ENCODE results near the gene ETS1.

Gene ETS1

GRCh38 chr11:128472128-128473089 lies 114.9 kb downstream of the ETS1 start:
- no peaks in the 10 kb centered on the region for H3K9me3 Mint-ChIP-seq
- H3K27me3 Mint-ChIP-seq = no peaks in the 10 kb centered on the region
- H3K36me3 Mint-ChIP-seq = peaks cover 94% of the 10 kb centered on the region
- CTCF ChIA-PET = interaction anchor here (0.6 to 6.7 kb wide), 19 partner anchors 9 to 301 kb away, joined by 3 to 44 read pairs (median 5); no protein-coding TSS in a partner anchor
- H3K4me1 Mint-ChIP-seq = peaks cover 98% of the 10 kb centered on the region
- DNase-seq = peak; percentile 78
- peak overlapping the region; percentile 92 for H3K27ac Mint-ChIP-seq
- peak overlapping the region; percentile 47 for H3K4me3 Mint-ChIP-seq

GRCh38 chr11:128471138-128471661 lies 116.2 kb downstream of the ETS1 start:
- peak overlapping the region; percentile 47 for H3K4me3 Mint-ChIP-seq
- H3K9me3 Mint-ChIP-seq = no peaks in the 10 kb centered on the region
- CTCF ChIA-PET = interaction anchor here (0.7 to 6.7 kb wide), 11 partner anchors 11 to 181 kb away, joined by 4 to 44 read pairs (median 6); no protein-coding TSS in a partner anchor
- peak; percentile 74 for DNase-seq
- H3K27ac Mint-ChIP-seq = peak overlapping the region; percentile 92
- H3K27me3 Mint-ChIP-seq = no peaks in the 10 kb centered on the region
- H3K4me1 Mint-ChIP-seq = peaks cover 98% of the 10 kb centered on the region
- H3K36me3 Mint-ChIP-seq = peaks cover 95% of the 10 kb centered on the region

- Mint-ChIP-seq H3K9me3 (no peaks in the 10 kb centered on the region), H3K27me3 (no peaks in the 10 kb centered on the region), H3K4me3 (peak overlapping the region; percentile 66), H3K27ac (peak overlapping the region; percentile 92), H3K4me1 (peaks cover 98% of the 10 kb centered on the region), H3K36me3 (peaks cover 98% of the 10 kb centered on the region)
- peak; percentile 53 for DNase-seq
- CTCF ChIA-PET = interaction anchor here (0.7 to 1.2 kb wide), 5 partner anchors 10 to 275 kb away, joined by 3 to 4 read pairs (median 3); no protein-coding TSS in a partner anchor
Observed at GRCh38 chr11:128470081-128470480, 117.3 kb downstream of the ETS1 start.

- CTCF ChIA-PET = interaction anchor here (0.7 to 3.5 kb wide), 8 partner anchors 11 to 361 kb away, joined by 3 to 15 read pairs (median 4); no protein-coding TSS in a partner anchor
- Mint-ChIP-seq H3K36me3 (peaks cover 98% of the 10 kb centered on the region), H3K27ac (peak overlapping the region; percentile 92), H3K27me3 (no peaks in the 10 kb centered on the region), H3K4me1 (peaks cover 98% of the 10 kb centered on the region), H3K4me3 (peak overlapping the region; percentile 66), H3K9me3 (no peaks in the 10 kb centered on the region)
- no peak for DNase-seq
Observed at GRCh38 chr11:128469220-128469619, 118.1 kb downstream of the ETS1 start.

GRCh38 chr11:128468111-128468510 lies 119.2 kb downstream of the ETS1 start:
- no peaks in the 10 kb centered on the region for H3K27me3 Mint-ChIP-seq
- peaks cover 98% of the 10 kb centered on the region for H3K36me3 Mint-ChIP-seq
- DNase-seq = no peak
- H3K27ac Mint-ChIP-seq = peak overlapping the region; percentile 92
- CTCF ChIA-PET = interaction anchor here (0.8 to 3.5 kb wide), 9 partner anchors 37 to 362 kb away, joined by 3 to 15 read pairs (median 4); no protein-coding TSS in a partner anchor
- H3K4me1 Mint-ChIP-seq = peaks cover 98% of the 10 kb centered on the region
- peak overlapping the region; percentile 14 for H3K4me3 Mint-ChIP-seq
- no peaks in the 10 kb centered on the region for H3K9me3 Mint-ChIP-seq

GRCh38 chr11:128467610-128468041 lies 119.7 kb downstream of the ETS1 start:
- peak; percentile 49 for DNase-seq
- Mint-ChIP-seq H3K4me3 (peak overlapping the region; percentile 60), H3K27ac (peak overlapping the region; percentile 92), H3K4me1 (peaks cover 98% of the 10 kb centered on the region), H3K36me3 (peaks cover 98% of the 10 kb centered on the region), H3K27me3 (no peaks in the 10 kb centered on the region), H3K9me3 (no peaks in the 10 kb centered on the region)
- CTCF ChIA-PET = interaction anchor here (0.8 to 3.5 kb wide), 9 partner anchors 37 to 363 kb away, joined by 3 to 15 read pairs (median 4); no protein-coding TSS in a partner anchor

- Mint-ChIP-seq H3K4me1 (peaks cover 98% of the 10 kb centered on the region), H3K27me3 (no peaks in the 10 kb centered on the region), H3K4me3 (peak overlapping the region; percentile 60), H3K27ac (peak overlapping the region; percentile 92), H3K36me3 (peaks cover 98% of the 10 kb centered on the region), H3K9me3 (no peaks in the 10 kb centered on the region)
- CTCF ChIA-PET = interaction anchor here (1.1 to 3.5 kb wide), 5 partner anchors 38 to 172 kb away, joined by 3 to 15 read pairs (median 5); no protein-coding TSS in a partner anchor
- no peak for DNase-seq
Observed at GRCh38 chr11:128467041-128467440, 120.3 kb downstream of the ETS1 start.

- peak overlapping the region; percentile 60 for H3K4me3 Mint-ChIP-seq
- peak overlapping the region; percentile 92 for H3K27ac Mint-ChIP-seq
- peak; percentile 56 for DNase-seq
Observed at GRCh38 chr11:128465946-128466705, 121.2 kb downstream of the ETS1 start.

GRCh38 chr11:128465531-128465930 lies 121.8 kb downstream of the ETS1 start:
- Mint-ChIP-seq H3K9me3 (no peaks in the 10 kb centered on the region), H3K4me1 (peaks cover 98% of the 10 kb centered on the region), H3K27ac (peak overlapping the region; percentile 92), H3K27me3 (no peaks in the 10 kb centered on the region), H3K36me3 (peaks cover 99% of the 10 kb centered on the region), H3K4me3 (peak overlapping the region; percentile 60)
- CTCF ChIA-PET = interaction anchor here (0.8 to 2.5 kb wide), 18 partner anchors 9 to 366 kb away, joined by 3 to 13 read pairs (median 4); no protein-coding TSS in a partner anchor
- no peak for DNase-seq

More at GRCh38 chr11:128465946-128466705, 121.2 kb downstream of the ETS1 start:
- Mint-ChIP-seq H3K27me3 (no peaks in the 10 kb centered on the region), H3K36me3 (peaks cover 98% of the 10 kb centered on the region), H3K4me1 (peaks cover 97% of the 10 kb centered on the region), H3K9me3 (no peaks in the 10 kb centered on the region)
- CTCF ChIA-PET = interaction anchor here (0.9 to 3.5 kb wide), 12 partner anchors 10 to 365 kb away, joined by 3 to 15 read pairs (median 4); no protein-coding TSS in a partner anchor

- H3K9me3 Mint-ChIP-seq = no peaks in the 10 kb centered on the region
- H3K27me3 Mint-ChIP-seq = no peaks in the 10 kb centered on the region
- no peak for DNase-seq
- peaks cover 98% of the 10 kb centered on the region for H3K4me1 Mint-ChIP-seq
- peaks cover 100% of the 10 kb centered on the region for H3K36me3 Mint-ChIP-seq
- H3K27ac Mint-ChIP-seq = peak overlapping the region; percentile 92
- CTCF ChIA-PET = interaction anchor here (0.8 to 2.5 kb wide), 19 partner anchors 10 to 366 kb away, joined by 3 to 13 read pairs (median 4); no protein-coding TSS in a partner anchor
- H3K4me3 Mint-ChIP-seq = peak overlapping the region; percentile 60
Observed at GRCh38 chr11:128464878-128465450, 122.4 kb downstream of the ETS1 start.

- Mint-ChIP-seq H3K27ac (peak overlapping the region; percentile 92), H3K9me3 (no peaks in the 10 kb centered on the region), H3K27me3 (no peaks in the 10 kb centered on the region), H3K4me3 (peak overlapping the region; percentile 60), H3K36me3 (peaks cover 99% of the 10 kb centered on the region), H3K4me1 (peaks cover 96% of the 10 kb centered on the region)
- CTCF ChIA-PET = interaction anchor here (1.0 to 2.5 kb wide), 5 partner anchors 40 to 367 kb away, joined by 3 to 13 read pairs (median 3); no protein-coding TSS in a partner anchor
- no peak for DNase-seq
Observed at GRCh38 chr11:128463979-128464378, 123.4 kb downstream of the ETS1 start.

- peak overlapping the region; percentile 36 for H3K4me3 Mint-ChIP-seq
- CTCF ChIA-PET = interaction anchor here (1.0 to 2.5 kb wide), 7 partner anchors 9 to 368 kb away, joined by 3 to 13 read pairs (median 3); no protein-coding TSS in a partner anchor
- no peaks in the 10 kb centered on the region for H3K27me3 Mint-ChIP-seq
- H3K27ac Mint-ChIP-seq = peak overlapping the region; percentile 92
- no peaks in the 10 kb centered on the region for H3K9me3 Mint-ChIP-seq
- H3K36me3 Mint-ChIP-seq = peaks cover 97% of the 10 kb centered on the region
- H3K4me1 Mint-ChIP-seq = peaks cover 93% of the 10 kb centered on the region
- no peak for DNase-seq
Observed at GRCh38 chr11:128463371-128463829, 124.0 kb downstream of the ETS1 start.
